H9 (cell line): ENCODE data around the gene HS3ST2. TPM values are rescaled to one million over a fixed set of nuclear protein-coding genes. Genes with fewer than 3 reads are reported as not detected.

ENCODE experiments used
- DNase-seq: peaks from one replicate; pipeline ENCODE4 v3.0.0-alpha.2; 2017
- H2AFZ ChIP-seq: one replicate; pipeline ENCODE4 v1.6.1; 2013; ENCODE audit warnings: mild to moderate bottlenecking, low read length, control low read depth, moderate library complexity
- H2AK5ac ChIP-seq: 2 replicates; pipeline ENCODE4 v1.6.1; 2013; ENCODE audit warnings: low read length, control low read depth, mixed read lengths; ENCODE audit not compliant: insufficient read length
- H2BK120ac ChIP-seq: one replicate; pipeline ENCODE4 v1.6.1; 2013; ENCODE audit warnings: low read depth, mild to moderate bottlenecking, low read length, control low read depth, inconsistent platforms; ENCODE audit not compliant: poor library complexity, severe bottlenecking
- H2BK12ac ChIP-seq: 2 replicates; pipeline ENCODE4 v1.6.1; 2013; ENCODE audit warnings: low read length, control low read depth, mixed read lengths, low read depth; ENCODE audit not compliant: insufficient read length
- H2BK15ac ChIP-seq: 2 replicates; pipeline ENCODE4 v1.6.1; 2013; ENCODE audit warnings: low read depth, low read length, control low read depth
- H2BK20ac ChIP-seq: one replicate; pipeline ENCODE4 v1.6.1; 2013; ENCODE audit warnings: low read depth, mild to moderate bottlenecking, low read length, control low read depth, inconsistent platforms; ENCODE audit not compliant: poor library complexity, severe bottlenecking
- H2BK5ac ChIP-seq: 2 replicates; pipeline ENCODE4 v1.6.1; 2013; ENCODE audit warnings: low read length, control low read depth, mixed read lengths; ENCODE audit not compliant: insufficient read length
- H3K14ac ChIP-seq: 2 replicates; pipeline ENCODE4 v1.6.1; 2013; ENCODE audit warnings: low read length, control low read depth; ENCODE audit not compliant: insufficient read depth
- H3K18ac ChIP-seq: 2 replicates; pipeline ENCODE4 v1.6.1; 2013; ENCODE audit warnings: low read depth, mild to moderate bottlenecking, mixed read lengths, low read length, control low read depth; ENCODE audit not compliant: insufficient read length
- H3K23ac ChIP-seq: 2 replicates; pipeline ENCODE4 v1.6.1; 2013; ENCODE audit warnings: low read length, control low read depth, mixed read lengths, low read depth; ENCODE audit not compliant: insufficient read length
- H3K23me2 ChIP-seq: 2 replicates; pipeline ENCODE4 v1.6.1; 2013; ENCODE audit warnings: low read depth, mild to moderate bottlenecking, mixed read lengths, low read length, control low read depth; ENCODE audit not compliant: insufficient read length, poor library complexity, severe bottlenecking
- H3K27ac ChIP-seq: 2 replicates; pipeline ENCODE4 v1.5.1; 2013; ENCODE audit warnings: low read length, control low read depth, mixed read lengths, low read depth; ENCODE audit not compliant: insufficient read length
- H3K27me3 ChIP-seq: 2 replicates; pipeline ENCODE4 v1.6.1; 2013; ENCODE audit warnings: low read length, control low read depth, inconsistent platforms; ENCODE audit not compliant: insufficient read depth
- H3K4ac ChIP-seq: 2 replicates; pipeline ENCODE4 v1.6.1; 2013; ENCODE audit warnings: low read depth, mild to moderate bottlenecking, control low read depth, inconsistent platforms, low read length, moderate library complexity
- H3K4me1 ChIP-seq: 2 replicates; pipeline ENCODE4 v1.6.1; 2013; ENCODE audit warnings: low read length, control low read depth, inconsistent platforms; ENCODE audit not compliant: insufficient read depth
- H3K4me2 ChIP-seq: 2 replicates; pipeline ENCODE4 v1.6.1; 2013; ENCODE audit warnings: low read length, control low read depth, mixed read lengths; ENCODE audit not compliant: insufficient read length, insufficient read depth
- H3K56ac ChIP-seq: 2 replicates; pipeline ENCODE4 v1.6.1; 2013; ENCODE audit warnings: low read depth, mild to moderate bottlenecking, mixed read lengths, low read length, control low read depth; ENCODE audit not compliant: insufficient read length
- H3K79me1 ChIP-seq: 2 replicates; pipeline ENCODE4 v1.6.1; 2013; ENCODE audit warnings: low read depth, mild to moderate bottlenecking, moderate library complexity, low read length, control low read depth, inconsistent platforms; ENCODE audit not compliant: insufficient read depth, poor library complexity, severe bottlenecking
- H3K79me2 ChIP-seq: 2 replicates; pipeline ENCODE4 v1.6.1; 2013; ENCODE audit warnings: low read length, control low read depth, inconsistent platforms; ENCODE audit not compliant: insufficient read depth
- H3K9ac ChIP-seq: 2 replicates; pipeline ENCODE4 v1.6.1; 2013; ENCODE audit warnings: low read length, control low read depth, mixed read lengths; ENCODE audit not compliant: insufficient read length; ENCODE audit errors: extremely low read depth
- H3K9me3 ChIP-seq: one replicate; pipeline ENCODE4 v1.6.1; 2013; ENCODE audit warnings: low read depth, low read length, inconsistent platforms; ENCODE audit not compliant: control insufficient read depth
- H3T11ph ChIP-seq: one replicate; pipeline ENCODE4 v1.6.1; 2013; ENCODE audit warnings: mild to moderate bottlenecking, low read length, control low read depth, inconsistent platforms
- H4K20me1 ChIP-seq: one replicate; pipeline ENCODE4 v1.6.1; 2013; ENCODE audit not compliant: control insufficient read depth, insufficient read length, insufficient read depth
- H4K5ac ChIP-seq: 2 replicates; pipeline ENCODE4 v1.6.1; 2013; ENCODE audit warnings: low read depth, mild to moderate bottlenecking, mixed read lengths, low read length, control low read depth; ENCODE audit not compliant: insufficient read length
- H4K8ac ChIP-seq: replicated peaks from 2 replicates; pipeline ENCODE4 v1.6.1; 2013; ENCODE audit warnings: low read length, control low read depth, mixed read lengths, low read depth; ENCODE audit not compliant: insufficient read length
- H4K91ac ChIP-seq: 2 replicates; pipeline ENCODE4 v1.6.1; 2013; ENCODE audit warnings: low read depth, mild to moderate bottlenecking, moderate library complexity, mixed read lengths, low read length, control low read depth; ENCODE audit not compliant: insufficient read length
- H3K27ac Mint-ChIP-seq, 3 experiments: 2 replicates in 2 of 3; 3 replicates in 1 of 3; pipeline ENCODE4 v1.8.0; 2020 to 2021; ENCODE audit warnings: mixed read lengths in 3 of 3, mild to moderate bottlenecking in 1 of 3, moderate library complexity in 1 of 3
- H3K27me3 Mint-ChIP-seq: 2 replicates; pipeline ENCODE4 v1.8.0; 2021; ENCODE audit warnings: low read depth, mild to moderate bottlenecking, moderate library complexity, mixed read lengths
- H3K36me3 Mint-ChIP-seq, 3 experiments: 2 replicates in 2 of 3; 3 replicates in 1 of 3; pipeline ENCODE4 v1.8.0; 2020 to 2021; ENCODE audit warnings: low read depth in 3 of 3, mixed read lengths in 3 of 3; ENCODE audit not compliant: insufficient read depth in 1 of 3
- H3K4me1 Mint-ChIP-seq, 2 experiments: 2 replicates each; pipeline ENCODE4 v1.8.0; 2020; ENCODE audit warnings: mixed read lengths in 2 of 2
- H3K4me3 Mint-ChIP-seq, 2 experiments: 2 replicates in 1 of 2; 3 replicates in 1 of 2; pipeline ENCODE4 v1.8.0; 2020 to 2021; ENCODE audit warnings: mild to moderate bottlenecking in 2 of 2, mixed read lengths in 2 of 2, moderate library complexity in 1 of 2
- H3K9me3 Mint-ChIP-seq, 2 experiments: 2 replicates in 1 of 2; 3 replicates in 1 of 2; pipeline ENCODE4 v1.8.0; 2020; ENCODE audit warnings: mild to moderate bottlenecking in 2 of 2, mixed read lengths in 2 of 2, moderate library complexity in 1 of 2
- CTCF ChIP-seq: fragments of 200-600 bp; sonication (generic); conservative IDR thresholded peaks from 3 replicates; pipeline ENCODE4 v1.8.0; 2021; ENCODE audit warnings: antibody characterized with exemption, mild to moderate bottlenecking
- WGBS: extraction: QIAGEN DNeasy Blood & Tissue Kit; methylation state at CpG from one replicate; pipeline ENCODE4 v1.1.7; 2013; ENCODE audit warnings: missing lambda C conversion rate, low lambda C conversion rate, mixed read lengths; ENCODE audit not compliant: insufficient read length; ENCODE audit errors: extremely low coverage; 5-methylcytosine and 5-hydroxymethylcytosine counted together
- total RNA-seq: library from RNA; stranded (reverse); gene quantifications from 2 replicates; pipeline ENCODE4 v1.2.1, GENCODE V29; 2021

Gene HS3ST2
- total RNA-seq, 1 experiment from 2014 or later, result 3.1 TPM

DNA sequence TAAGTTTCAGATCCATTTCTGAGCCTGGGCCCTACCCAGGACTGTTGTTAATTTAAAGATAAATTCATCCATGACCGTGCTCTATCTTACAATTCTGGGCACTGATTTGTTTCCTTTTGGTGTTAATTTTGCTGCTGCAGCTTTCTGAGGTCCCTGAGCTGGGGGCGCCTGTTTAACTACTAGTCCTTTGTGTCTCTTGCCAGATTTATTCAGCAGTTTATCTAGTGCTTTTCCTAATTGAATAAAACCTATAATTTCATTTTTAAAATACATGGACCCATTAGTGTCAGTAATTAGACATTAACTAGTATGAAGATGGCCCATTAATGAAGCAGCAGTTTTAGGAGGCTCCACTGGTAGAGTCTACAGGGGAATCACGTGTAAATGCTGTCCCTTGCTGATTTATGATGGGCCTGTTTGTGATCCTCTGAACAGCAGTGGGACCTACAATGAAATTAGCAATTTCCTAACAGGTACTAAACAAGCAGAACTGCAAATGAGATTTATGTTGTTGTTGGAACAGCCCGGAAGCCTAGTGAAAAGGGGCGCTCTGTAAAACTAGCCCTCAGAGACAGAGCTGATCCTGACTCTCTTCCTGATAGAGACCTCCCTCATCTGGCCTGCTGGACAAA lies 54.7 kb downstream of the HS3ST2 start:
- Histone ChIP-seq H4K91ac (no peak overlapping the region), H3T11ph (no peak overlapping the region), H3K27me3 (no peaks in the 10 kb centered on the region), H3K79me2 (no peaks in the 10 kb centered on the region), H2AFZ (no peak overlapping the region), H3K4me1 (no peaks in the 10 kb centered on the region), H4K8ac (no peak overlapping the region), H3K23me2 (no peaks in the 10 kb centered on the region), H4K20me1 (no peaks in the 10 kb centered on the region), H2BK120ac (no peak overlapping the region), H3K56ac (no peak overlapping the region), H3K9me3 (no peaks in the 10 kb centered on the region), H3K27ac (no peak overlapping the region), H4K5ac (no peak overlapping the region), H3K14ac (no peak overlapping the region), H3K23ac (no peak overlapping the region), H3K4ac (no peak overlapping the region), H2AK5ac (no peak overlapping the region), H2BK15ac (no peak overlapping the region), H3K18ac (no peak overlapping the region), H2BK5ac (no peak overlapping the region), H3K79me1 (no peaks in the 10 kb centered on the region), H2BK12ac (no peak overlapping the region), H2BK20ac (no peak overlapping the region), H3K9ac (no peak overlapping the region), H3K4me2 (no peak overlapping the region)
- no peaks in the 10 kb centered on the region for H3K27me3 Mint-ChIP-seq
- H3K36me3 Mint-ChIP-seq, result peaks cover 0 to 6% (median 0%) of the 10 kb centered on the region in 3 experiments; a peak in 2 of 7 replicates
- H3K27ac Mint-ChIP-seq, result no peak overlapping the region
- no peak for TF ChIP-seq CTCF
- WGBS, result no CpG with 5 or more reads among the region's 5 CpGs
- H3K9me3 Mint-ChIP-seq, result peaks cover 6 to 7% of the 10 kb centered on the region in 2 experiments; a peak in 2 of 5 replicates
- H3K4me3 Mint-ChIP-seq, result no peak overlapping the region
- peaks cover 8 to 9% of the 10 kb centered on the region in 2 experiments for H3K4me1 Mint-ChIP-seq
- DNase-seq, result no peak
